Measurements from ENCODE around the gene SAMHD1.

- TF ChIP-seq CTCF (IDR thresholded peaks at IDR 0.05; ENCODE audit: insufficient read depth, low read length, poor library complexity, severe bottlenecking) (no peak), EZH2phosphoT487 (conservative IDR thresholded peaks at IDR 0.05; ENCODE audit: low read length) (no peak)
Observed at GRCh38 chr20:36875702-36876472, 75.6 kb downstream of the SAMHD1 start, which contains the start of gene TLDC2.

All from SU-DHL-6 (cell line).